Liver (tissue), 3 donors: ENCODE results near the gene PHF2.

Experiments
- ATF3 ChIP-seq: IDR thresholded peaks from 2 replicates; pipeline ENCODE4 v1.6.1; 2016; ENCODE audit warnings: antibody characterized with exemption
- CTCF ChIP-seq: fragments of 150-350 bp; IDR thresholded peaks from 2 replicates; pipeline ENCODE4 v1.5.1; 2017; ENCODE audit warnings: improper control_type of control experiment, low read depth, low read length; ENCODE audit not compliant: missing input control
- HNF4A ChIP-seq, 2 donors: conservative IDR thresholded peaks; 2 replicates each; pipeline ENCODE4 v1.6.1; 2016; ENCODE audit warnings: antibody characterized with exemption in 2 of 2, mild to moderate bottlenecking in 2 of 2
- HNF4G ChIP-seq: IDR thresholded peaks from 2 replicates; pipeline ENCODE4 v1.6.1; 2016; ENCODE audit warnings: antibody characterized with exemption
- JUND ChIP-seq, 2 donors: IDR thresholded peaks; 2 replicates each; pipeline ENCODE4 v1.6.1; 2016; ENCODE audit warnings: antibody characterized with exemption in 2 of 2
- TAF1 ChIP-seq: conservative IDR thresholded peaks from 2 replicates; pipeline ENCODE4 v1.6.1; 2016; ENCODE audit warnings: antibody characterized with exemption, mild to moderate bottlenecking
- ZBTB33 ChIP-seq: IDR thresholded peaks from 2 replicates; pipeline ENCODE4 v1.6.1; 2016; ENCODE audit warnings: antibody characterized with exemption
- donor health status: healthy.
- donor health status: healthy.

- TF ChIP-seq CTCF: no peak
- TF ChIP-seq ZBTB33: no peak
- no peak for TF ChIP-seq ATF3
- no peak for TF ChIP-seq HNF4A (conservative IDR thresholded peaks at IDR 0.05)
- TF ChIP-seq TAF1: no peak
- TF ChIP-seq JUND (IDR thresholded peaks at IDR 0.05): no peak
- no peak for TF ChIP-seq HNF4G
Measured at GRCh38 chr9:93645149-93645889, 68.9 kb downstream of the PHF2 start.
